H1 (cell line): ENCODE data around the gene ARL9. TPM values are rescaled to one million over a fixed set of nuclear protein-coding genes. Genes with fewer than 3 reads are reported as not detected.

Experiments
- CTCF ChIA-PET: fragments of 300-600 bp; sonication (Branson Sonifier 250); formaldehyde crosslinking; loops from one replicate; lab custom pipeline; 2021; ENCODE audit not compliant: partially characterized antibody; lab: Charles Lee
- POLR2A ChIA-PET: fragments of 300-600 bp; sonication (Branson Sonifier 250); formaldehyde crosslinking; loops from one replicate; lab custom pipeline; 2021; ENCODE audit warnings: inconsistent platforms; ENCODE audit not compliant: partially characterized antibody; lab: Charles Lee
- DNase-seq, 2 experiments: peaks; one replicate each; pipeline versions ENCODE4 v3.0.0 to v3.0.0-alpha.2; 2010 to 2022; ENCODE audit warnings: low spot score in 2 of 2, low read depth in 1 of 2, mixed read lengths in 1 of 2
- FAIRE-seq: peaks from 2 replicates; lab custom pipeline; 2011; peaks lifted over from hg19 to GRCh38; lab: Jason Lieb, UNC
- H2AFZ ChIP-seq: 2 replicates; pipeline ENCODE4 v1.8.1; 2012; ENCODE audit warnings: low read length, inconsistent platforms
- H2AK5ac ChIP-seq: 2 replicates; pipeline ENCODE4 v1.6.1; 2013; ENCODE audit warnings: low read depth, low read length
- H2BK120ac ChIP-seq: replicated peaks from 2 replicates; pipeline ENCODE3; 2013; ENCODE audit warnings: low read depth, low read length, inconsistent platforms
- H2BK12ac ChIP-seq: 2 replicates; pipeline ENCODE4 v1.6.1; 2013; ENCODE audit warnings: low read depth, low read length
- H2BK15ac ChIP-seq: 2 replicates; pipeline ENCODE4 v1.6.1; 2013; ENCODE audit warnings: low read length
- H2BK20ac ChIP-seq: 2 replicates; pipeline ENCODE4 v1.6.1; 2013; ENCODE audit warnings: low read length
- H2BK5ac ChIP-seq: 2 replicates; pipeline ENCODE4 v1.6.1; 2013; ENCODE audit warnings: low read depth, low read length
- H3K14ac ChIP-seq: 2 replicates; pipeline ENCODE4 v1.6.1; 2013; ENCODE audit warnings: inconsistent platforms; ENCODE audit not compliant: insufficient read length
- H3K18ac ChIP-seq: 2 replicates; pipeline ENCODE4 v1.6.1; 2013; ENCODE audit warnings: low read length; ENCODE audit errors: extremely low read depth
- H3K23ac ChIP-seq: 2 replicates; pipeline ENCODE4 v1.6.1; 2013; ENCODE audit warnings: inconsistent platforms; ENCODE audit not compliant: insufficient read length
- H3K23me2 ChIP-seq: 2 replicates; pipeline ENCODE4 v1.6.1; 2013; ENCODE audit warnings: low read depth, low read length
- H3K27ac ChIP-seq: 2 replicates; pipeline ENCODE4 v1.6.1; 2011; ENCODE audit warnings: low read depth, low read length, inconsistent platforms
- H3K27me3 ChIP-seq, 4 experiments: replicated peaks in 1 of 4; 1 replicate in 1 of 4; 2 replicates in 3 of 4; pipeline versions ENCODE4 v1.6.1 to v1.8.1; 2011 to 2013; ENCODE audit warnings: low read length in 3 of 4, mild to moderate bottlenecking in 3 of 4, inconsistent platforms in 2 of 4, mixed read lengths in 2 of 4, moderate library complexity in 1 of 4; ENCODE audit not compliant: control insufficient read depth in 3 of 4, insufficient read depth in 3 of 4; ENCODE audit errors: extremely low read depth in 1 of 4
- H3K36me3 ChIP-seq, 4 experiments: 2 replicates each; pipeline versions ENCODE4 v1.6.1 to v1.8.1; 2011 to 2013; ENCODE audit warnings: mild to moderate bottlenecking in 4 of 4, low read length in 3 of 4, moderate library complexity in 2 of 4, control low read depth in 1 of 4, inconsistent platforms in 1 of 4; ENCODE audit not compliant: insufficient read depth in 4 of 4, control insufficient read depth in 2 of 4
- H3K4ac ChIP-seq: replicated peaks from 2 replicates; pipeline ENCODE3; 2013; ENCODE audit warnings: low read length, low read depth, mixed read lengths, inconsistent platforms; ENCODE audit not compliant: insufficient read length
- H3K4me1 ChIP-seq, 4 experiments: replicated peaks in 1 of 4; 1 replicate in 1 of 4; 2 replicates in 3 of 4; pipeline versions ENCODE4 v1.6.1 to v1.8.1; 2011 to 2013; ENCODE audit warnings: low read length in 3 of 4, inconsistent platforms in 2 of 4, mixed read lengths in 1 of 4; ENCODE audit not compliant: insufficient read depth in 4 of 4, control insufficient read depth in 3 of 4
- H3K4me2 ChIP-seq, 2 experiments: 2 replicates each; pipeline versions ENCODE4 v1.6.1 to v1.8.1; 2011 to 2013; ENCODE audit warnings: low read depth in 2 of 2, low read length in 2 of 2, control low read depth in 1 of 2, inconsistent platforms in 1 of 2, mild to moderate bottlenecking in 1 of 2; ENCODE audit not compliant: insufficient read depth in 1 of 2
- H3K4me3 ChIP-seq, 4 experiments: fragments of 200-600, 300-600 bp in 1 of 4; sonication (generic), shearing (Covaris generic), sonication (Bioruptor Twin) in 1 of 4; 2 replicates each; pipeline versions ENCODE4 v1.5.1 to v1.8.1; 2011 to 2016; ENCODE audit warnings: low read length in 4 of 4, low read depth in 3 of 4, control low read depth in 2 of 4, inconsistent platforms in 2 of 4, mild to moderate bottlenecking in 2 of 4, mixed read lengths in 1 of 4, moderate library complexity in 1 of 4; ENCODE audit not compliant: insufficient read depth in 2 of 4; ENCODE audit errors: extremely low read depth in 1 of 4
- H3K56ac ChIP-seq: replicated peaks from 2 replicates; pipeline ENCODE3; 2013; ENCODE audit warnings: low read depth, mild to moderate bottlenecking, mixed read lengths, low read length, inconsistent platforms; ENCODE audit not compliant: insufficient read length
- H3K79me1 ChIP-seq: 2 replicates; pipeline ENCODE4 v1.6.1; 2013; ENCODE audit warnings: low read depth, low read length, control low read depth
- H3K79me2 ChIP-seq, 2 experiments: 2 replicates each; pipeline versions ENCODE4 v1.6.1 to v1.8.1; 2012 to 2013; ENCODE audit warnings: low read length in 2 of 2, mild to moderate bottlenecking in 2 of 2, inconsistent platforms in 1 of 2; ENCODE audit not compliant: insufficient read depth in 2 of 2, control insufficient read depth in 1 of 2
- H3K9ac ChIP-seq, 4 experiments: replicated peaks in 1 of 4; 1 replicate in 1 of 4; 2 replicates in 3 of 4; pipeline versions ENCODE4 v1.6.1 to v1.8.1; 2011 to 2013; ENCODE audit warnings: low read depth in 3 of 4, low read length in 3 of 4, control low read depth in 2 of 4, mild to moderate bottlenecking in 2 of 4, moderate library complexity in 2 of 4, inconsistent platforms in 1 of 4; ENCODE audit errors: extremely low read depth in 1 of 4
- H3K9me3 ChIP-seq, 2 experiments: 2 replicates each; pipeline versions ENCODE4 v1.6.1 to v1.8.1; 2012 to 2013; ENCODE audit warnings: mild to moderate bottlenecking in 2 of 2, moderate library complexity in 2 of 2, control low read depth in 1 of 2, inconsistent platforms in 1 of 2, low read depth in 1 of 2, low read length in 1 of 2, mixed read lengths in 1 of 2; ENCODE audit not compliant: insufficient read depth in 2 of 2
- H4K20me1 ChIP-seq, 2 experiments: replicated peaks in 1 of 2; 2 replicates each; pipeline versions ENCODE3 to v1.8.1; 2011 to 2013; ENCODE audit warnings: inconsistent platforms in 2 of 2, low read length in 2 of 2, mild to moderate bottlenecking in 1 of 2; ENCODE audit not compliant: insufficient read depth in 2 of 2, control insufficient read depth in 1 of 2
- H4K5ac ChIP-seq: 2 replicates; pipeline ENCODE4 v1.6.1; 2013; ENCODE audit warnings: low read length, low read depth, mixed read lengths, inconsistent platforms; ENCODE audit not compliant: insufficient read length
- H4K8ac ChIP-seq: 2 replicates; pipeline ENCODE4 v1.8.0; 2013; ENCODE audit warnings: mild to moderate bottlenecking, moderate library complexity, low read length, inconsistent platforms; ENCODE audit not compliant: insufficient read depth; ENCODE audit errors: extremely low read depth
- H4K91ac ChIP-seq: replicated peaks from 2 replicates; pipeline ENCODE3; 2013; ENCODE audit warnings: low read length, mixed read lengths, inconsistent platforms; ENCODE audit not compliant: insufficient read length
- CREB1 ChIP-seq: IDR thresholded peaks from 2 replicates; pipeline ENCODE4 v1.6.1; 2012; ENCODE audit warnings: inconsistent platforms
- KDM1A ChIP-seq: fragments of 200-600, 300-600 bp; sonication (generic); IDR thresholded peaks from 2 replicates; pipeline ENCODE4 v1.7.1; 2016; ENCODE audit warnings: mild to moderate bottlenecking, low read length, borderline replicate concordance
- NANOG ChIP-seq: IDR thresholded peaks from 2 replicates; pipeline ENCODE4 v1.6.1; 2011; ENCODE audit warnings: low read length, low read depth, mild to moderate bottlenecking, inconsistent platforms; ENCODE audit not compliant: insufficient read depth, poor library complexity, severe bottlenecking
- SIRT6 ChIP-seq: IDR thresholded peaks from one replicate; pipeline ENCODE4 v1.7.1; 2012; ENCODE audit warnings: low read length, inconsistent platforms
- SUZ12 ChIP-seq: fragments of 200-600 bp; sonication (generic); IDR thresholded peaks from 2 replicates; pipeline ENCODE4 v1.6.1; 2012; ENCODE audit warnings: mild to moderate bottlenecking, inconsistent platforms, low read length, moderate library complexity, mixed read lengths
- WGBS, 2 experiments: shearing (Covaris generic) in 1 of 2; methylation state at CpG; one replicate each; pipeline versions ENCODE4 v1.1.6 to v1.1.7; 2013 to 2015; ENCODE audit warnings: low lambda C conversion rate in 2 of 2, mixed read lengths in 2 of 2, inconsistent platforms in 1 of 2, low coverage in 1 of 2, missing lambda C conversion rate in 1 of 2; ENCODE audit not compliant: insufficient replicate concordance in 2 of 2, insufficient coverage in 1 of 2, insufficient read length in 1 of 2; ENCODE audit errors: extremely low coverage in 1 of 2, missing lambda C conversion rate in 1 of 2; 5-methylcytosine and 5-hydroxymethylcytosine counted together
- polyA plus RNA-seq, 7 experiments: library from polyadenylated mRNA; depleted of rRNA in 3 of 7; stranded (reverse) in 5 of 7; unstranded in 2 of 7; fragments of >200 nt in 5 of 7; fragments of 200-250 nt in 2 of 7; gene quantifications; 1 replicate in 5 of 7; 2 replicates in 1 of 7; 4 replicates in 1 of 7; pipeline versions ENCODE4 v1.2.1 to v1.2.3, GENCODE V29; 2011 to 2013; ENCODE audit warnings: missing spikeins in 2 of 7, mixed read lengths in 2 of 7
- total RNA-seq: library from RNA; stranded (reverse); fragmentation: NEBNext Ultra II Directional; extraction: Animal tissue kit (Norgen Biotek cat#: 25700); gene quantifications from 2 replicates; pipeline ENCODE4 v1.2.1, GENCODE V29; 2021

ARL9 gene
- total and polyA plus RNA-seq, 2 of the 8 experiments (the other 6 are each of a cell fraction or from before 2014, with no cell fraction given): 0.60 to 0.76 TPM

DNA sequence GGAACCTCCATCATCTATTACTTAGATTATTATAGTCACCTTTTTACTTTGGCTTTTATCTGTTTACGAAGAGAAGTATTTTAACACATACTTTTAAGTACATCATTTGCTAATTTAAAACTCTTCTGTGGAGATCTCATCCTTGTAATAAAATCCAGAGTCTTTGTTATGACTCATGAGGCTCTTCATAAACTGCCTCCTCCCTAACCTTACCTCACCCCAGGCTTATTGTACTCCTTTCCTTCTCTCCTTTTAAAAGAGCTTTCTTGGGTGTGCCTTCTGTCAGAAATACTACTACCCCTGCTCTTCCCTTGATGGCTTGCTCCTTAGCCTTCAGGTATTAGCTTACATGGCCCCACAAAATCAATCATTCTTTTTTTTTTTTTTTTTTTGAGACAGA lies 6.6 kb downstream of the ARL9 start:
- Histone ChIP-seq H3K36me3 (no peaks in the 10 kb centered on the region), H2BK120ac (no peak overlapping the region), H3K4me3 (no peak overlapping the region), H4K5ac (no peak overlapping the region), H4K8ac (no peak overlapping the region), H4K20me1 (no peaks in the 10 kb centered on the region), H3K4me1 (no peaks in the 10 kb centered on the region), H2BK20ac (no peak overlapping the region), H3K4me2 (no peak overlapping the region), H3K4ac (no peak overlapping the region), H2BK12ac (no peak overlapping the region), H4K91ac (no peak overlapping the region), H3K27ac (no peak overlapping the region), H3K27me3 (no peaks in the 10 kb centered on the region; a peak in 1 of 7 replicates), H3K9me3 (no peaks in the 10 kb centered on the region), H3K23ac (no peak overlapping the region), H2AFZ (no peak overlapping the region), H3K9ac (no peak overlapping the region), H3K79me1 (no peaks in the 10 kb centered on the region), H3K18ac (no peak overlapping the region), H2BK5ac (no peak overlapping the region), H2AK5ac (no peak overlapping the region), H3K23me2 (no peaks in the 10 kb centered on the region), H3K79me2 (no peaks in the 10 kb centered on the region), H3K14ac (no peak overlapping the region), H3K56ac (no peak overlapping the region), H2BK15ac (no peak overlapping the region)
- DNase-seq (no peak), FAIRE-seq (no peak)
- TF ChIP-seq SIRT6: no peak
- no peak for TF ChIP-seq CREB1
- no peak for TF ChIP-seq NANOG
- TF ChIP-seq KDM1A: no peak
- TF ChIP-seq SUZ12: no peak
- CTCF ChIA-PET: no interaction called here
- POLR2A ChIA-PET: no interaction called here
- 89% methylated on average over 1 of the region's 1 CpG; no CpG with 5 or more reads in 1 of the 2 experiments for WGBS, 2 experiments
